OCI-LY1 (cell line): ENCODE data around the gene LCE2B.

Source experiments
- CTCF ChIP-seq: fragments of 200-600 bp; sonication (generic), shearing (Covaris generic); IDR thresholded peaks from 2 replicates; pipeline ENCODE4 v1.5.1; 2017; ENCODE audit warnings: mild to moderate bottlenecking, antibody characterized with exemption, low read length, moderate library complexity, mixed read lengths
- EZH2 ChIP-seq: fragments of 200-600 bp; sonication (generic), shearing (Covaris generic); IDR thresholded peaks from 2 replicates; pipeline ENCODE4 v1.8.0; 2017; ENCODE audit warnings: borderline replicate concordance, mixed run types, mild to moderate bottlenecking, antibody characterized with exemption, low read length, moderate library complexity, mixed read lengths

GRCh38 chr1:152697701-152698600 lies 12.0 kb downstream of the LCE2B start, which contains the start of gene LCE2A:
- TF ChIP-seq CTCF = no peak
- TF ChIP-seq EZH2 = no peak
